ENCODE data around the gene ENOX1. TPM values are rescaled to one million over a fixed set of nuclear protein-coding genes. Genes with fewer than 3 reads are reported as not detected.

ENOX1 gene
- total RNA-seq, 1 donor from 2014 or later: 1.1 TPM

DNA sequence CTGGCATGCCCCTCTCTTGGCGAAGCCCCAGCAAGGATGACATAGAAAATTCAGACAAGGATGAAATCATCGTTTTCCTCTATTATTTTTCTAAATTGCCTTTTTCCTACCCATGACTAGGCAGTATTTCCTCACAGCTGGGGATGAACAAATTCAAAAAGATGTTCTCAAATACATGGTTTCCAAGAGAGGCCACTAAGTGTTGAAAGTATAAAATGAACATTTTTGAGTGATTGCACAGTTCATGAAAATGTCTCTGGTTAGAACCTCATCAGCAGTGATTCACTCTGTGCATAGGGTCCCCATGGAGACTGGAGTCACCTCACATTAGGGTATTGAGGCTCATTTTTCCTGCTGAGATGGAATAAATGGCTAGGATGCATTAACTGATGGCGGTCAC, 389.7 kb downstream of the ENOX1 start:
- H3K4me1 ChIP-seq: no peaks in the 10 kb centered on the region
- H3K9ac ChIP-seq: no peak overlapping the region
- no peaks in the 10 kb centered on the region for H3K27me3 Mint-ChIP-seq (ENCODE audit: insufficient read depth, low read depth)
- no peak overlapping the region for H3K27ac Mint-ChIP-seq
- no peaks in the 10 kb centered on the region for H3K27me3 ChIP-seq
- no peaks in the 10 kb centered on the region for H3F3A ChIP-seq (ENCODE audit: low read depth)
- H3K4me3 ChIP-seq: no peak overlapping the region
- no peaks in the 10 kb centered on the region for H3K4me1 Mint-ChIP-seq
- no peaks in the 10 kb centered on the region for H3K36me3 Mint-ChIP-seq
- H2AFZ ChIP-seq (replicated peaks): no peak overlapping the region
- no peaks in the 10 kb centered on the region for H3K36me3 ChIP-seq
- no peaks in the 10 kb centered on the region for H3K79me2 ChIP-seq (ENCODE audit: low read depth)
- H3K4me3 Mint-ChIP-seq: no peak overlapping the region
- TF ChIP-seq, protein P1, sequence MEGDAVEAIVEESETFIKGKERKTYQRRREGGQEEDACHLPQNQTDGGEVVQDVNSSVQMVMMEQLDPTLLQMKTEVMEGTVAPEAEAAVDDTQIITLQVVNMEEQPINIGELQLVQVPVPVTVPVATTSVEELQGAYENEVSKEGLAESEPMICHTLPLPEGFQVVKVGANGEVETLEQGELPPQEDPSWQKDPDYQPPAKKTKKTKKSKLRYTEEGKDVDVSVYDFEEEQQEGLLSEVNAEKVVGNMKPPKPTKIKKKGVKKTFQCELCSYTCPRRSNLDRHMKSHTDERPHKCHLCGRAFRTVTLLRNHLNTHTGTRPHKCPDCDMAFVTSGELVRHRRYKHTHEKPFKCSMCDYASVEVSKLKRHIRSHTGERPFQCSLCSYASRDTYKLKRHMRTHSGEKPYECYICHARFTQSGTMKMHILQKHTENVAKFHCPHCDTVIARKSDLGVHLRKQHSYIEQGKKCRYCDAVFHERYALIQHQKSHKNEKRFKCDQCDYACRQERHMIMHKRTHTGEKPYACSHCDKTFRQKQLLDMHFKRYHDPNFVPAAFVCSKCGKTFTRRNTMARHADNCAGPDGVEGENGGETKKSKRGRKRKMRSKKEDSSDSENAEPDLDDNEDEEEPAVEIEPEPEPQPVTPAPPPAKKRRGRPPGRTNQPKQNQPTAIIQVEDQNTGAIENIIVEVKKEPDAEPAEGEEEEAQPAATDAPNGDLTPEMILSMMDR (IDR thresholded peaks at IDR 0.05): no peak
- TF ChIP-seq EZH2phosphoT487 (IDR thresholded peaks at IDR 0.05) (no peak), EZH2 (IDR thresholded peaks at IDR 0.05) (no peak)
- H3K4me2 ChIP-seq: no peak overlapping the region
- DNase-seq (ENCODE audit: low spot score): no peak
- H4K20me1 ChIP-seq (ENCODE audit: low read depth): no peaks in the 10 kb centered on the region
- H3K27ac ChIP-seq: no peak overlapping the region
- no peaks in the 10 kb centered on the region for H3K9me3 ChIP-seq (ENCODE audit: low read depth)
- no peaks in the 10 kb centered on the region for H3K9me3 Mint-ChIP-seq

DNA sequence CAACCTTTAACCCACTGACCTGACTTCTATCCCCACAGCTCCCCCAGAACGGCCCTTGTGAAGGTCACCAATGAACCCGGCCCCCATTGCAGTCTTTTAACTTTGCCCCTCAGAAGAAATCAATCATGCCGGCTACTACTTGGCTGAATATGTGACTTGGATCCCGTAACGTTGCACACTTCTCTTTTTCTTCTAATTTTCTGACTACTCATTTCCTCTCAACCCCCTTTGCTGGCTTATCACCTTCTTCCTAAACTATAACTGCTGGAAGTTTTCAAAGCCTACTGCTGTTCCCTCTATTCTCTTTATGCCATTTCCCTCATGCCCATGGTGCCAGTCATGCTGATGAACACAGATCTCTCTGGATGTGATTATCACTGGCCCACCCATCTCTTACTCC, 395.7 kb downstream of the ENOX1 start:
- H3K27ac Mint-ChIP-seq: no peak overlapping the region
- TF ChIP-seq, protein P1 (IDR thresholded peaks at IDR 0.05): no peak
- no peak for TF ChIP-seq EZH2 (IDR thresholded peaks at IDR 0.05)

DNA sequence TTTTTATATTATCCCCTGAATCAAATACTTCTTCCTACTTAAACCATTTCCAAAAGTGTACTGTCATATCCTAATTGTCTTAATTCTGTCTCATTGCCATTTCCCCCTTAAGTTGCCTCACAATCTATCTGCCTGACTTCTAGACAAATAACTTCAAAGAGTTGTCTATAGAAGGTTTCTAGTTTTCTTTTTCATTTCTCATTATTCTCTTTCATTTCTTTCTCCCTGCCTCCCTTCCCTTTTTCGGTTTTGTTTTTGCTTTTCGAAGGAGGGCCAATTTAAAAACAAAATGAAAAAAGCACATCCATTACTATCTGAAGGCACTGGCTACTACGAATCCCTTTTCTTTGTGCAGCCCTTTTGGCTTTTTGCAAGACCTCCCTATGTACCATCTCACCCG, 396.2 kb downstream of the ENOX1 start:
- Mint-ChIP-seq H3K27ac (no peak overlapping the region), H3K9me3 (no peaks in the 10 kb centered on the region), H3K4me3 (no peak overlapping the region)

More for the DNA sequence above, 395.7 kb downstream of the ENOX1 start:
- Histone ChIP-seq H4K20me1 (ENCODE audit: low read depth) (no peaks in the 10 kb centered on the region), H3K9me3 (ENCODE audit: low read depth) (no peaks in the 10 kb centered on the region), H3K79me2 (ENCODE audit: low read depth) (no peaks in the 10 kb centered on the region), H3K9ac (no peak overlapping the region), H3K27me3 (no peaks in the 10 kb centered on the region), H3K4me3 (no peak overlapping the region), H3K27ac (no peak overlapping the region), H2AFZ (replicated peaks) (no peak overlapping the region), H3K4me2 (no peak overlapping the region), H3F3A (ENCODE audit: low read depth) (no peaks in the 10 kb centered on the region), H3K36me3 (no peaks in the 10 kb centered on the region), H3K4me1 (no peaks in the 10 kb centered on the region)
- H3K36me3 Mint-ChIP-seq: no peaks in the 10 kb centered on the region
- H3K9me3 Mint-ChIP-seq: no peaks in the 10 kb centered on the region
- DNase-seq (ENCODE audit: low spot score): no peak
- no peaks in the 10 kb centered on the region for H3K27me3 Mint-ChIP-seq (ENCODE audit: insufficient read depth, low read depth)
- no peak overlapping the region for H3K4me3 Mint-ChIP-seq
- no peaks in the 10 kb centered on the region for H3K4me1 Mint-ChIP-seq

More for the DNA sequence above, 396.2 kb downstream of the ENOX1 start:
- Histone ChIP-seq H4K20me1 (ENCODE audit: low read depth) (no peaks in the 10 kb centered on the region), H3K27me3 (no peaks in the 10 kb centered on the region), H3K4me3 (no peak overlapping the region), H3K9ac (no peak overlapping the region), H3K4me1 (no peaks in the 10 kb centered on the region), H3K9me3 (ENCODE audit: low read depth) (no peaks in the 10 kb centered on the region), H3K79me2 (ENCODE audit: low read depth) (no peaks in the 10 kb centered on the region), H3K36me3 (no peaks in the 10 kb centered on the region), H3K4me2 (no peak overlapping the region), H3K27ac (no peak overlapping the region), H3F3A (ENCODE audit: low read depth) (no peaks in the 10 kb centered on the region), H2AFZ (replicated peaks) (no peak overlapping the region)
- TF ChIP-seq EZH2phosphoT487 (IDR thresholded peaks at IDR 0.05) (no peak), EZH2 (IDR thresholded peaks at IDR 0.05) (no peak)
- TF ChIP-seq, protein P1 (IDR thresholded peaks at IDR 0.05): no peak
- Mint-ChIP-seq H3K4me1 (no peaks in the 10 kb centered on the region), H3K27me3 (ENCODE audit: insufficient read depth, low read depth) (no peaks in the 10 kb centered on the region), H3K36me3 (no peaks in the 10 kb centered on the region)
- DNase-seq (ENCODE audit: low spot score): no peak
